ENCODE measurements around the gene CGNL1. TPM values are rescaled to one million over a fixed set of nuclear protein-coding genes. Genes with fewer than 3 reads are reported as not detected.
A peak's percentile ranks its signal among the peaks of the same experiment; 100 is the strongest.

CGNL1 gene
- total RNA-seq, 1 donor from 2014 or later = 3.5 TPM

- Histone ChIP-seq H3K27me3 (no peaks in the 10 kb centered on the region), H3K36me3 (peaks cover 0 to 6% of the 10 kb centered on the region in 2 donors), H3K4me1 (peaks cover 0 to 8% of the 10 kb centered on the region in 2 donors), H3K27ac (peak overlapping the region in 1 of 2 donors; percentile 36), H3K9me3 (no peaks in the 10 kb centered on the region), H3K4me3 (no peak overlapping the region)
- intact Hi-C loops (cut with DNase I) = no loop called here
- TF ChIP-seq CTCF (IDR thresholded peaks at IDR 0.05) = no peak
- DNase-seq (ENCODE audit: low spot score in 2 of 2) = no peak
Measured at GRCh38 chr15:57551715-57552677, 175.7 kb downstream of the CGNL1 start.

- no peak overlapping the region for H3K27ac ChIP-seq
- peaks cover 0 to 8% of the 10 kb centered on the region in 2 donors for H3K4me1 ChIP-seq
- DNase-seq (ENCODE audit: low spot score in 2 of 2) = no peak
- no peaks in the 10 kb centered on the region for H3K27me3 ChIP-seq
- intact Hi-C loops (cut with DNase I) = no loop called here
- no peak overlapping the region for H3K4me3 ChIP-seq
- H3K36me3 ChIP-seq = no peaks in the 10 kb centered on the region
- H3K9me3 ChIP-seq = no peaks in the 10 kb centered on the region
- TF ChIP-seq CTCF (IDR thresholded peaks at IDR 0.05) = no peak
Measured at GRCh38 chr15:57552678-57553334, 176.5 kb downstream of the CGNL1 start.

GRCh38 chr15:57553526-57553925, 177.2 kb downstream of the CGNL1 start:
- peaks cover 0 to 8% of the 10 kb centered on the region in 2 donors for H3K4me1 ChIP-seq
- no peak for DNase-seq (ENCODE audit: low spot score in 2 of 2)
- TF ChIP-seq CTCF (IDR thresholded peaks at IDR 0.05) = no peak
- intact Hi-C loops (cut with DNase I) = no loop called here
- no peaks in the 10 kb centered on the region for H3K9me3 ChIP-seq
- H3K36me3 ChIP-seq = no peaks in the 10 kb centered on the region
- H3K4me3 ChIP-seq = no peak overlapping the region
- no peaks in the 10 kb centered on the region for H3K27me3 ChIP-seq
- H3K27ac ChIP-seq = no peak overlapping the region

- H3K4me3 ChIP-seq = no peak overlapping the region
- peak overlapping the region; percentile 13 to 39 for H3K27ac ChIP-seq
- H3K4me1 ChIP-seq = peaks cover 0 to 8% of the 10 kb centered on the region in 2 donors
- no peaks in the 10 kb centered on the region for H3K9me3 ChIP-seq
- DNase-seq (ENCODE audit: low spot score in 2 of 2) = no peak
- no peaks in the 10 kb centered on the region for H3K36me3 ChIP-seq
- intact Hi-C loops (cut with DNase I) = no loop called here
- TF ChIP-seq CTCF (IDR thresholded peaks at IDR 0.05) = no peak
- no peaks in the 10 kb centered on the region for H3K27me3 ChIP-seq
Measured at GRCh38 chr15:57554063-57554811, 177.9 kb downstream of the CGNL1 start.

GRCh38 chr15:57554812-57555179, 178.5 kb downstream of the CGNL1 start:
- intact Hi-C loops (cut with DNase I) = no loop called here
- DNase-seq (ENCODE audit: low spot score in 2 of 2) = no peak
- no peaks in the 10 kb centered on the region for H3K36me3 ChIP-seq
- peaks cover 0 to 8% of the 10 kb centered on the region in 2 donors for H3K4me1 ChIP-seq
- no peak overlapping the region for H3K4me3 ChIP-seq
- TF ChIP-seq CTCF (IDR thresholded peaks at IDR 0.05) = no peak
- no peaks in the 10 kb centered on the region for H3K9me3 ChIP-seq
- H3K27ac ChIP-seq = peak overlapping the region; percentile 13 to 39
- no peaks in the 10 kb centered on the region for H3K27me3 ChIP-seq
